ENCODE results near the gene FCER1G.

The FCER1G gene

GRCh38 chr1:161261261-161262235 is 46.5 kb downstream of the FCER1G start:
- Histone ChIP-seq H3K36me3 (no peaks in the 10 kb centered on the region), H3K9me3 (peaks cover 0 to 11% (median 10%) of the 10 kb centered on the region in 3 donors), H3K27me3 (peaks cover 0 to 65% of the 10 kb centered on the region in 2 donors), H3K27ac (no peak overlapping the region), H3K4me3 (no peak overlapping the region), H3K4me1 (peaks cover 0 to 10% (median 6%) of the 10 kb centered on the region in 4 donors)
- no peak for DNase-seq
- TF ChIP-seq, protein P1, sequence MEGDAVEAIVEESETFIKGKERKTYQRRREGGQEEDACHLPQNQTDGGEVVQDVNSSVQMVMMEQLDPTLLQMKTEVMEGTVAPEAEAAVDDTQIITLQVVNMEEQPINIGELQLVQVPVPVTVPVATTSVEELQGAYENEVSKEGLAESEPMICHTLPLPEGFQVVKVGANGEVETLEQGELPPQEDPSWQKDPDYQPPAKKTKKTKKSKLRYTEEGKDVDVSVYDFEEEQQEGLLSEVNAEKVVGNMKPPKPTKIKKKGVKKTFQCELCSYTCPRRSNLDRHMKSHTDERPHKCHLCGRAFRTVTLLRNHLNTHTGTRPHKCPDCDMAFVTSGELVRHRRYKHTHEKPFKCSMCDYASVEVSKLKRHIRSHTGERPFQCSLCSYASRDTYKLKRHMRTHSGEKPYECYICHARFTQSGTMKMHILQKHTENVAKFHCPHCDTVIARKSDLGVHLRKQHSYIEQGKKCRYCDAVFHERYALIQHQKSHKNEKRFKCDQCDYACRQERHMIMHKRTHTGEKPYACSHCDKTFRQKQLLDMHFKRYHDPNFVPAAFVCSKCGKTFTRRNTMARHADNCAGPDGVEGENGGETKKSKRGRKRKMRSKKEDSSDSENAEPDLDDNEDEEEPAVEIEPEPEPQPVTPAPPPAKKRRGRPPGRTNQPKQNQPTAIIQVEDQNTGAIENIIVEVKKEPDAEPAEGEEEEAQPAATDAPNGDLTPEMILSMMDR (IDR thresholded peaks at IDR 0.05): no peak
- intact Hi-C loops (cut with DNase I; ENCODE audit: low total_unique reads): no loop called here

DNA sequence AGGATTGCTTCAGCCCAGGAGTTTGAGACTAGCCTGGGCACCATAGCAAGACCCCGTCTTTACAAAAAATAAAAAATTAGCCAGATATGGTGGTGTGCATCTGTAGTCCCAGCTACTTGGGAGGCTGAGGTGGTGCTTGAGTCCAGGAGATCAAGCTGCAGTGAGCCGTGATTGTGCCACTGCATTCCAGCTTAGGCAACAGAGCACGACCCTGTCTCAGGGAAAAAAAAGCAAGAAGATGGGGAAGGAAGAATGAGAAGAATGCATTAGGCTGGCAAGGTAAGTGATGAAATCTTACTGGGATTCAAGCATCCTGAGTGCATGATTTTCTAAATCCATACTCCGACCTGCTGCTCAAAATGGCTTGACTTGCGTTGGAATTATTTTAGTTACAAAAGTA is 50.2 kb downstream of the FCER1G start:
- TF ChIP-seq, protein P1 (IDR thresholded peaks at IDR 0.05): no peak
- Histone ChIP-seq H3K4me1 (no peaks in the 10 kb centered on the region), H3K4me3 (no peak overlapping the region)

GRCh38 chr1:161266202-161266601 is 51.1 kb downstream of the FCER1G start:
- Histone ChIP-seq H3K27ac (no peak overlapping the region), H3K9me3 (no peaks in the 10 kb centered on the region), H3K4me1 (no peaks in the 10 kb centered on the region), H3K27me3 (peaks cover 0 to 19% of the 10 kb centered on the region in 2 donors), H3K36me3 (no peaks in the 10 kb centered on the region), H3K4me3 (no peak overlapping the region)
- TF ChIP-seq, protein P1 (IDR thresholded peaks at IDR 0.05): no peak
- intact Hi-C loops (cut with DNase I; ENCODE audit: low total_unique reads): no loop called here
- no peak for DNase-seq

More for the DNA sequence above, 50.2 kb downstream of the FCER1G start:
- no peak overlapping the region for H3K27ac ChIP-seq
- no peaks in the 10 kb centered on the region for H3K9me3 ChIP-seq
- intact Hi-C loops (cut with DNase I; ENCODE audit: low total_unique reads): no loop called here
- H3K27me3 ChIP-seq: peaks cover 0 to 28% of the 10 kb centered on the region in 2 donors
- no peaks in the 10 kb centered on the region for H3K36me3 ChIP-seq
- DNase-seq: no peak

DNA sequence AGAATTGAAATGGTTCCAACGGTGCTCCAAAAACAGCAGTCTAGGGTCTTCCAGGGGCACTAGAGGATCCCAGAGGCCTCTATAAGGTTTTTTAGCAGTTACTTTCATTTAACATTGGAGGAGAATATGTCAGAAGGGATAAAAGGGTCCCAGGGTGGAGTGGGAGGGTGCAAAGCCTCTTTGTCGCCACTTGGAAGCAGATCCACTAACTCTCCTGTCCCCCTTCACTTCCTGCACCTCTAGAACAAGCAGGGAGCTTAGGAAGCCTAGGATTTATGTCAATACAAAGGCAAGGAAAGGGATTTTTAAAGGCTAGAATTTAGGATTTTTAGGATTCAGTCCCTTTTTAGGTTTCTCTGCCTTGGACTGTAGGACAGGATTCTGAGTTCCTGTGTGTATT is 51.7 kb downstream of the FCER1G start:
- no peak overlapping the region for H3K4me3 ChIP-seq
- intact Hi-C loops (cut with DNase I; ENCODE audit: low total_unique reads): no loop called here
- no peaks in the 10 kb centered on the region for H3K36me3 ChIP-seq
- TF ChIP-seq, protein P1 (IDR thresholded peaks at IDR 0.05): no peak
- no peaks in the 10 kb centered on the region for H3K4me1 ChIP-seq
- peaks cover 0 to 13% of the 10 kb centered on the region in 2 donors for H3K27me3 ChIP-seq
- DNase-seq: no peak
- no peaks in the 10 kb centered on the region for H3K9me3 ChIP-seq
- H3K27ac ChIP-seq: no peak overlapping the region

DNA sequence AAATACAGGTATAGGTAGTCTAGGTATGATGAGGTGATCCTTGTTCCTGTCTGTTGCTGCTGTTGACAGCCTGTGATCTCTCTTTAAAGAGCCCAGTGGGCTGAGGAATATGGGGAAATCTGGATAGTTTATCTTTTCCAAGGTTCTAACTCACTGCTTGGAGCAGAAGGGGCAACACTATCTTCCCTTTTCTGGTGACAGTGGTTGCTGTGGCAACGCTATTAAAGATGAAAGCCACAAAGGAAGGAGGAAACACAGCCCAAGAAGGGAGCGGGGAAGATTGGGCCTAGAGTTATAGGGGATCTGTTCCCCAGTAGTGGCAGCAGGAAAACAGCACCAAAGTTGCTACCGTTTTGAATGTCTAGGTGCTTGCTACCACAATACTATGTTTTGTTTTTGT is 52.2 kb downstream of the FCER1G start:
- Histone ChIP-seq H3K36me3 (no peaks in the 10 kb centered on the region), H3K9me3 (no peaks in the 10 kb centered on the region), H3K27me3 (peaks cover 0 to 12% of the 10 kb centered on the region in 2 donors), H3K4me3 (no peak overlapping the region), H3K27ac (no peak overlapping the region), H3K4me1 (no peaks in the 10 kb centered on the region)
- DNase-seq: no peak
- intact Hi-C loops (cut with DNase I; ENCODE audit: low total_unique reads): no loop called here
- TF ChIP-seq, protein P1 (IDR thresholded peaks at IDR 0.05): no peak

All from tibial artery (tissue), 4 donors.